ENCODE measurements around the gene CCDC33.

The CCDC33 gene

DNA sequence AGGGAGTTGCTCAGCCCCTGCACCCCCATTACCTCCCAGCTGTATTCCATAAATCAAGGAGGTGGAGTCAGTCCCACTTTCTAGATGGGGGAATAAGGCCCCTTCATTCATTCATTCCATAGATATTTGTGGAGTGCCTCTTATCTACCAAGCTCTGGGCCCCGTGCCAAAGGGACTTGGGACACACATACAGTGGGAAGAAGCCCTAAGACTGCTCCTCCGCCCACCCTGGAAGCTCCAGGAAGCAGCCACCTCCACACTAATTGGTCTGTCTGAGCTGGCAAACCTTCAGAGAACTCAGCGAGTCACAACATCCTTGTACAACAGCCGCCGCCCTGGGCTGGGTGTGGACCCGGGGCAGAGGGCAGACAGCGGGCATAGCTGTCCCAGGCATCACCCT is 40.0 kb upstream of the CCDC33 start:
- TF ChIP-seq, protein P1, sequence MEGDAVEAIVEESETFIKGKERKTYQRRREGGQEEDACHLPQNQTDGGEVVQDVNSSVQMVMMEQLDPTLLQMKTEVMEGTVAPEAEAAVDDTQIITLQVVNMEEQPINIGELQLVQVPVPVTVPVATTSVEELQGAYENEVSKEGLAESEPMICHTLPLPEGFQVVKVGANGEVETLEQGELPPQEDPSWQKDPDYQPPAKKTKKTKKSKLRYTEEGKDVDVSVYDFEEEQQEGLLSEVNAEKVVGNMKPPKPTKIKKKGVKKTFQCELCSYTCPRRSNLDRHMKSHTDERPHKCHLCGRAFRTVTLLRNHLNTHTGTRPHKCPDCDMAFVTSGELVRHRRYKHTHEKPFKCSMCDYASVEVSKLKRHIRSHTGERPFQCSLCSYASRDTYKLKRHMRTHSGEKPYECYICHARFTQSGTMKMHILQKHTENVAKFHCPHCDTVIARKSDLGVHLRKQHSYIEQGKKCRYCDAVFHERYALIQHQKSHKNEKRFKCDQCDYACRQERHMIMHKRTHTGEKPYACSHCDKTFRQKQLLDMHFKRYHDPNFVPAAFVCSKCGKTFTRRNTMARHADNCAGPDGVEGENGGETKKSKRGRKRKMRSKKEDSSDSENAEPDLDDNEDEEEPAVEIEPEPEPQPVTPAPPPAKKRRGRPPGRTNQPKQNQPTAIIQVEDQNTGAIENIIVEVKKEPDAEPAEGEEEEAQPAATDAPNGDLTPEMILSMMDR (IDR thresholded peaks at IDR 0.05), result no peak

DNA sequence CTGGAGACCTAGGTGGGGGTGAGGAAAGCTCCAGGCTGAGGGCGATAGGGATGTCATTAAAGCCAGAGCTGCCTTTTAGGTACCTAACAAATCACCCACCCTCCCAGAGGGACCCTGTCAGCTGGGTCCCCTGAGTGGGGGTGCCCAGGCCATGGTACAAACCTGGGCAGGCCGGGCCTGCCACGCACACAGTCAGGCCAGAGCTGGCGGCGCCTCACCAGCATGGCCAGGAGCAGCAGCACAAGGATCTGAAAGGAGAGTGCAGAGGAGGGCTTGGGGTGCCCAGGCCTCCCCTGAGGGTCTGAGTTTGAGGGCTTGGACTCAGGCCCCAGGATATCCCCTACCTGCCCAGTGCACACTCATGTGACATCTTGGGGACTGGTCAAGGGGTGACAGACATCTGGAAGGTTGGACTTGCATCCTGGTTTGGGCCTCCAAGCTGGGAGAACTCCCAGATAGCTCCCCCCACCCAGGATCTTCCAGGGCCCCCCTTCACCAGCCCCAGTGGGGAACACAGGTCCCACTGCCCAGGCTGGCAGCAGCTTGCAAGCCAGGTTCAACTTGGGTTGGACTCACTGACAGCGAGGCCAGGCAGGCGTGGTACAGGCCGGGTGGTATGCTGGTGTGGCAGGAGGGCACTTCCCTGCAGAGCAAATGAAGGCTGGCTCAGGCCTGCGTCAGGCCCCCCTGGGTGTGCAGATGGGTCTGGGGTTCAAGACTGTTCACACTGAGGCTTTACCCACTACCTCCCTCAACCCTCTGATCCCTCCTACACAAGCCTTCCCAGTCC is 38.8 kb upstream of the CCDC33 start:
- TF ChIP-seq, protein P1 (IDR thresholded peaks at IDR 0.05), result no peak

DNA sequence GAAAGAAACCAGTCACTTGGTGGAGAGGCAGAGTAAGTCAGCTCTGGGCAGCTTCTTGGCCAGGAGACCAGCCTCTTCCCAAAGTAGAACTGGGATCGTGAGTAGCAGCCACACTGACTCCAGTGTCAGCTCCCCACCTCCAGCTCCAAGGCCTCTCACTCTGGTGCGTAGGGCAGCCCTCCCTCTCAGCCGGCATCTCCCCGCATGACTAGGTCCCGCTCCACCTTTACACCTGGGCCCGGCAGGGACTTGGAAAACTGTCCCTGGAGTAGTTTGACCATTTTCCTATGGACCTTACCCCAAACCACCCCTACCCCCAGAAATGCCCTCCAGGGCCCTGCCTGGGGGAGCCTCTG is 36.9 kb upstream of the CCDC33 start:
- TF ChIP-seq, protein P1 (IDR thresholded peaks at IDR 0.05), result no peak

DNA sequence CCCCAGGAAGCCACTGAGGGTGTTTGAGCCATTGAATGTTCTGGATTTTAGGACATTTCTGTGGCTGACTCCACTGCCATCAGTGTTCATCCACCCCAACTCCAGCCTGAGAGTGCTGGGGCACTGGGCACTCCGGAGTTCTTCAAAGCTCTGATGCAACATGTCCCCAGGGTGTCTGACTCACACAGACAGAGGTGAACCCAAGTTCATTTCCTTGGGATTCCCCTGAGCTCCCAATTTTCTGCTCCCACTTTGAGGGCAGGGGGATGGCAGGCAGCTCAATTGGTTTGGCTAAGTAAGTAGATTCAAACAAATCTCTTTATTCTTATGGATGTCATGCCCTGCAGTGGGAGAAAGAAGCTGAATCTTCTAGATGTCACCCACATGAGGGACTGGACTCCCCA is 35.7 kb upstream of the CCDC33 start:
- TF ChIP-seq, protein P1 (IDR thresholded peaks at IDR 0.05), result no peak

DNA sequence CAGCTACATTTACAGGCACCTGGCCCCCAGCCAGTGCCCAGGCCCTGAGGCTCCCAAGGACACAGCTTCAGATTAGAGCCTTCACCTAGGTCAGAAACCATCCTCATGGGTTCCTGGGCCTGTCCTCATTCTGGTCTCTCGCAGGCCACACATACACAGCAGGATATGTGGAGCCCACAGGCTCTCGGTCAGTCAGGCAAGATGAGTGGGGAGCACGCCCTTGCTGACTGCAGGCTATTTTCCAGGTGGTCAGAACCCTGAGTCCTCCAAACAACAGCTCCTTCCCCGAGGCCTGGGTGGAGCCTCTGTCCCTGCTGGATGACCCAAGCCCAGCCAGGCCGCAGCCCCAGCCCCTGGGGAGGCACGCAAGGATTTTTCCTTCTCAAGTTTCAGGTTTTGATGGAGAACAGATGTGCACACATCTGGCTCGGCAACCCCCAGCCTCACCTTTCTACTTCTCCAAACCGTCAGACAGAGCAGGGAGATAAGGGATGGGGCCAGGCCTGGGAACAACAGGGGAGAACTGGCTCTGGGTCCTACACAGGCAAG is 35.2 kb upstream of the CCDC33 start:
- TF ChIP-seq, protein P1 (IDR thresholded peaks at IDR 0.05), result no peak

DNA sequence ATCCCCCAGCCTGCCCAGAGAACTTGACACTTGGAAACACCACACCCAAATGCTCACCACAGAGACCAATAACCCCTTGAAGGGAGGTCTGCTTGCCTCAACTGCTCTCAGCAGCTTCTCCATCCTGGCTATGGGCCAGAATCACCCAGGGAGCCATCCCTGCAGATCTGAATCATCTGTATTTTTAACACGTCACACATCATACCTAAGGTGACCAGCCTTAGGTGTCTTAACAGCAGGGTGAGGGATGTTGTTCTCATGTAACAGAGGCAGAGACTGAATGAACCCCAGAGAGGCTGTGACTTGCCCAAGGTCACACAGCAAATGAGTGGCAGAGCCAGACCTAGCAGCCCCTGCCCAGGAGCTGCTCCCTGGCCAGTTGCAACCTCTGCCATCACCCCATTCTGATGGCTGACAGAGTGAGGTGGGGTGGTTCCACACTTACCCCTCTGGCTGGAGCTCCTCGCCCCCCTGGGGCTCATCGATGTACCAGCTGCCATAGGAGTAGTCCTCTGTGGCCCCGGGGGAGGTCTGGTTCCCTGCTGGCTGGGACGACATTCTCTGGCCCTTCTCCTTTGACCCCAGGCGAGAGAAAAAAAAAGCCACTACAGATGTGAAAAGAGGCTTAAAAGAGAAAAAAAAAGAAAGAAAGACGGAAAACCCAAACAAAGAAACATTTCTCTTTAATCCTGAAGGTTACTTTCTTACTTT is 34.3 kb upstream of the CCDC33 start:
- TF ChIP-seq, protein P1 (IDR thresholded peaks at IDR 0.05), result no peak

DNA sequence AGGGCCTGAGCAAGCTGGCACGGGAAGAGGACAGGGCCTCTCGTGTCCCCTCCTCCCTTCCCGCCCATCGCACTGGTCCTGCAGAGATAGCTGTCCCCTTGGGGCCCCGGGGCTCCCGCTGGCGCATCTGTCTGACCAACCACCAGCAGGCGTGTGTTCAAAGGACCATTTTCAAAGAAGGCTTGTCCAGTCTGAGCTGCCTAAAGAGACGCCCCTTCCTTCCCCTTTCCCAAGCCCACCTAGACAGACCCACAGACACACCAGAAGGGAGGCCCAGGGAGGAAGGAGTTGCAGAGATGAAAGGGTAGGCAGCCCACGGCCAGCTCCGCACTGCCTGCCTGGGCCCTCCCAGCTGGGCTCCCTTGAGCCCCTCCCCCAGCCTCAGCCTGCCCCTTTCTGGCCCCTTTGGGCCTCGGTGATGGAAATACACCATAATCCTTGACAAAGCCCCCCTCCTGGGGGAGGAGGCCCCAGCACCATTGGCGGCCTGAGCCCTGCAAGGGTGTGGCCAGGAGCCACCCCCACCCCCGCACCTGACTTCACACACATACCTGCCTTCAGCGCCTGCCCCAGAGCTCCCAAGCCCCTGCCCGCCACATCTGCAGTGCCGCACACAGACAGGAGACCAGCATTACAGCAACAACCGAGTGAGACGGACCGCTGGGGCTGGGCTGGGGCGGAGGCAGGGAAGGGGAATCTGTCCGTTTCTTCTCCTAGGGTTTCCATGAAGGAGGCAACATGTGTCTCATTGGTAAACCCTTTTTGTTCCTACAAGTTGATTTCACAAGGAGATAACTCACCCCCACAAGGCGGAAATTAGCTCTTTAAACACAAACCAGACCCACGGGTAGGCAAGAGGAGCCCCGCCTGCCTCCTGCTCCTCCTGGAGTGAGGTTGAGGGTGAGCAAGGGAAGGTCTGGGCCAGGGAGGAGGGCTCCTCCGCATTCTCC is 33.4 kb upstream of the CCDC33 start, which contains the start of gene STRA6:
Gene STRA6, minus strand, starts transcription at position 336 of the 950 bp plus-strand sequence. CDS start 520 bp downstream, outside the sequence.
- TF ChIP-seq, protein P1 (IDR thresholded peaks at IDR 0.05), result no peak

Measured in LNCAP (cell line).